Left cardiac atrium (tissue), 4 donors: Measurements from ENCODE around the gene F2RL1. TPM values are rescaled to one million over a fixed set of nuclear protein-coding genes. Genes with fewer than 3 reads are reported as not detected.

Experiments used
- ATAC-seq, 2 donors: fragments of 200-7000 bp; cut with Tn5 transposase; one replicate each; pipeline ENCODE4 v1.9.1; 2020; ENCODE audit warnings: mild to moderate bottlenecking in 2 of 2, moderate library complexity in 2 of 2
- DNase-seq: peaks from one replicate; pipeline ENCODE4 v3.0.0-alpha.2; 2020
- intact Hi-C, 2 donors: fragments of 100-400 bp; cut with DNase I; formaldehyde crosslinking; loops; one replicate each; pipeline versions ENCODE4 v1.14.1 to v1.15.1; 2022 to 2023
- total RNA-seq, 2 donors: library from RNA; stranded (reverse); fragmentation: NEBNext Ultra II Directional; extraction: Animal tissue kit (Norgen Biotek cat#: 25700); gene quantifications; one replicate each; pipeline ENCODE4 v1.2.1, GENCODE V29; 2021
- donor health status: DM: no; HTN: yes; CAD: no.
- donor health status: DM: no; HTN: yes; CAD: no; lungs with severe emphysema.
- donor health status: DM: yes; HTN: yes; CAD: no.
- donor health status: Dilated cardiomyopathy.

F2RL1 gene
- total RNA-seq, 2 donors from 2014 or later, result 1.7 to 3.9 TPM

GRCh38 chr5:76867827-76868693 is 49.2 kb downstream of the F2RL1 start:
- ATAC-seq (peak; percentile 85 to 94), DNase-seq (peak; percentile 55)
- intact Hi-C loops, result loop anchor here in 1 of 2 donors (5.0 kb wide), 1 partner anchor 144 kb away; no protein-coding TSS in a partner anchor

- ATAC-seq, result no peak
- no peak for DNase-seq
- intact Hi-C loops, result no loop called here
Measured at GRCh38 chr5:76870046-76870445, 51.2 kb downstream of the F2RL1 start.

GRCh38 chr5:76874088-76874581 is 55.3 kb downstream of the F2RL1 start:
- DNase-seq (no peak), ATAC-seq (no peak)
- intact Hi-C loops, result no loop called here

Other genes with a start within 250 kb of the F2RL1 start
- under 1 TPM; 0.09 to 0.39 TPM for gene F2RL2, start 195.6 kb upstream of the F2RL1 start, total RNA-seq
- gene F2R, start 102.9 kb upstream of the F2RL1 start, total RNA-seq, result 10 to 100 TPM in 1 of 2 donors, 1 to 10 TPM in 1; 6.5 to 16.0 TPM
- not detected for gene S100Z, start 31.0 kb downstream of the F2RL1 start, total RNA-seq
- gene CRHBP, start 134.0 kb downstream of the F2RL1 start, total RNA-seq, result 1 to 10 TPM in 1 of 2 donors, under 1 TPM in 1; 0.32 to 1.8 TPM
- 10 to 100 TPM; 11.9 to 15.5 TPM for gene AGGF1, start 211.4 kb downstream of the F2RL1 start, total RNA-seq